Activated naive CD4-positive, alpha-beta T cell treated with anti-CD3 and anti-CD28 coated beads, Interleukin-2, amount 50 U/mL, for 24 hours (primary cell): Measurements from ENCODE around the gene TCF23.
"Not testable (repeated sequence)": the region's sequence is repeated elsewhere in the genome, so short reads cannot be mapped to it uniquely, and the experiment has no call there.

Experiments used
- H3K27ac Mint-ChIP-seq: one replicate; pipeline ENCODE4 v1.8.0; 2021; ENCODE audit warnings: mild to moderate bottlenecking, mixed read lengths
- H3K27me3 Mint-ChIP-seq: one replicate; pipeline ENCODE4 v1.8.0; 2021; ENCODE audit warnings: mixed read lengths
- H3K36me3 Mint-ChIP-seq: one replicate; pipeline ENCODE4 v1.8.0; 2021; ENCODE audit warnings: mixed read lengths
- H3K4me1 Mint-ChIP-seq: one replicate; pipeline ENCODE4 v1.8.0; 2021; ENCODE audit warnings: mixed read lengths
- H3K4me3 Mint-ChIP-seq: one replicate; pipeline ENCODE4 v1.8.0; 2021; ENCODE audit warnings: mild to moderate bottlenecking, mixed read lengths
- H3K9me3 Mint-ChIP-seq: one replicate; pipeline ENCODE4 v1.8.0; 2021; ENCODE audit warnings: mixed read lengths

The TCF23 gene

GRCh38 chr2:27164960-27165763, 16.4 kb downstream of the TCF23 start:
- Mint-ChIP-seq H3K9me3 (no peaks in the 10 kb centered on the region), H3K36me3 (no peaks in the 10 kb centered on the region), H3K27ac (no peak overlapping the region), H3K27me3 (peaks cover 2% of the 10 kb centered on the region), H3K4me1 (peaks cover 4% of the 10 kb centered on the region), H3K4me3 (no peak overlapping the region)

GRCh38 chr2:27170581-27171337, 22.0 kb downstream of the TCF23 start:
- H3K36me3 Mint-ChIP-seq, result no peaks in the 10 kb centered on the region
- H3K27ac Mint-ChIP-seq, result no peak overlapping the region
- peaks cover 7% of the 10 kb centered on the region for H3K27me3 Mint-ChIP-seq
- no peaks in the 10 kb centered on the region for H3K9me3 Mint-ChIP-seq
- peaks cover 8% of the 10 kb centered on the region for H3K4me1 Mint-ChIP-seq
- peak overlapping the region; percentile 45 for H3K4me3 Mint-ChIP-seq

- Mint-ChIP-seq H3K9me3 (no peaks in the 10 kb centered on the region), H3K4me3 (no peak overlapping the region), H3K4me1 (peaks cover 8% of the 10 kb centered on the region), H3K27ac (no peak overlapping the region), H3K27me3 (peaks cover 7% of the 10 kb centered on the region), H3K36me3 (no peaks in the 10 kb centered on the region)
Measured at GRCh38 chr2:27171351-27171848, 22.6 kb downstream of the TCF23 start.

- Mint-ChIP-seq H3K9me3 (no peaks in the 10 kb centered on the region), H3K4me1 (peaks cover 4% of the 10 kb centered on the region), H3K36me3 (no peaks in the 10 kb centered on the region), H3K27me3 (peaks cover 14% of the 10 kb centered on the region), H3K4me3 (no peak overlapping the region), H3K27ac (no peak overlapping the region)
Measured at GRCh38 chr2:27174638-27175037, 25.8 kb downstream of the TCF23 start.

GRCh38 chr2:27175330-27175729, 26.5 kb downstream of the TCF23 start:
- H3K4me1 Mint-ChIP-seq, result peaks cover 4% of the 10 kb centered on the region
- H3K27ac Mint-ChIP-seq, result no peak overlapping the region
- no peak overlapping the region for H3K4me3 Mint-ChIP-seq
- peaks cover 16% of the 10 kb centered on the region for H3K27me3 Mint-ChIP-seq
- no peaks in the 10 kb centered on the region for H3K9me3 Mint-ChIP-seq
- H3K36me3 Mint-ChIP-seq, result no peaks in the 10 kb centered on the region

GRCh38 chr2:27175781-27176180, 27.0 kb downstream of the TCF23 start:
- not testable (repeated sequence) for H3K27ac Mint-ChIP-seq, H3K36me3 Mint-ChIP-seq, H3K9me3 Mint-ChIP-seq, H3K4me1 Mint-ChIP-seq, H3K4me3 Mint-ChIP-seq
- peaks cover 17% of the 10 kb centered on the region for H3K27me3 Mint-ChIP-seq

GRCh38 chr2:27177441-27178351, 28.9 kb downstream of the TCF23 start:
- Mint-ChIP-seq H3K4me3 (no peak overlapping the region), H3K9me3 (no peaks in the 10 kb centered on the region), H3K4me1 (no peaks in the 10 kb centered on the region), H3K27me3 (peaks cover 18% of the 10 kb centered on the region), H3K27ac (no peak overlapping the region), H3K36me3 (no peaks in the 10 kb centered on the region)

GRCh38 chr2:27178469-27178868, 29.7 kb downstream of the TCF23 start:
- H3K27ac Mint-ChIP-seq, result no peak overlapping the region
- no peak overlapping the region for H3K4me3 Mint-ChIP-seq
- H3K27me3 Mint-ChIP-seq, result peaks cover 18% of the 10 kb centered on the region
- no peaks in the 10 kb centered on the region for H3K36me3 Mint-ChIP-seq
- no peaks in the 10 kb centered on the region for H3K4me1 Mint-ChIP-seq
- no peaks in the 10 kb centered on the region for H3K9me3 Mint-ChIP-seq

- no peaks in the 10 kb centered on the region for H3K4me1 Mint-ChIP-seq
- H3K27me3 Mint-ChIP-seq, result peaks cover 18% of the 10 kb centered on the region
- H3K27ac Mint-ChIP-seq, result no peak overlapping the region
- H3K36me3 Mint-ChIP-seq, result no peaks in the 10 kb centered on the region
- H3K4me3 Mint-ChIP-seq, result no peak overlapping the region
- H3K9me3 Mint-ChIP-seq, result no peaks in the 10 kb centered on the region
Measured at GRCh38 chr2:27179344-27180000, 30.7 kb downstream of the TCF23 start.

- Mint-ChIP-seq H3K36me3 (no peaks in the 10 kb centered on the region), H3K4me3 (no peak overlapping the region), H3K27me3 (peaks cover 20% of the 10 kb centered on the region), H3K27ac (no peak overlapping the region), H3K9me3 (no peaks in the 10 kb centered on the region), H3K4me1 (no peaks in the 10 kb centered on the region)
Measured at GRCh38 chr2:27182346-27182745, 33.5 kb downstream of the TCF23 start.

- Mint-ChIP-seq H3K27ac (no peak overlapping the region), H3K9me3 (no peaks in the 10 kb centered on the region), H3K27me3 (peaks cover 17% of the 10 kb centered on the region), H3K36me3 (no peaks in the 10 kb centered on the region), H3K4me3 (no peak overlapping the region), H3K4me1 (no peaks in the 10 kb centered on the region)
Measured at GRCh38 chr2:27184115-27184514, 35.3 kb downstream of the TCF23 start.

- H3K27me3 Mint-ChIP-seq, result peaks cover 9% of the 10 kb centered on the region
- no peaks in the 10 kb centered on the region for H3K36me3 Mint-ChIP-seq
- H3K9me3 Mint-ChIP-seq, result no peaks in the 10 kb centered on the region
- H3K27ac Mint-ChIP-seq, result no peak overlapping the region
- H3K4me3 Mint-ChIP-seq, result no peak overlapping the region
- H3K4me1 Mint-ChIP-seq, result no peaks in the 10 kb centered on the region
Measured at GRCh38 chr2:27185331-27186026, 36.7 kb downstream of the TCF23 start.

GRCh38 chr2:27186613-27187345, 38.0 kb downstream of the TCF23 start:
- no peaks in the 10 kb centered on the region for H3K36me3 Mint-ChIP-seq
- no peaks in the 10 kb centered on the region for H3K9me3 Mint-ChIP-seq
- no peaks in the 10 kb centered on the region for H3K4me1 Mint-ChIP-seq

GRCh38 chr2:27189989-27190388, 41.2 kb downstream of the TCF23 start:
- H3K4me3 Mint-ChIP-seq, result no peak overlapping the region
- H3K36me3 Mint-ChIP-seq, result no peaks in the 10 kb centered on the region
- H3K27me3 Mint-ChIP-seq, result peaks cover 2% of the 10 kb centered on the region
- H3K9me3 Mint-ChIP-seq, result no peaks in the 10 kb centered on the region
- H3K4me1 Mint-ChIP-seq, result no peaks in the 10 kb centered on the region
- H3K27ac Mint-ChIP-seq, result no peak overlapping the region

More at GRCh38 chr2:27186613-27187345, 38.0 kb downstream of the TCF23 start:
- H3K27me3 Mint-ChIP-seq, result peaks cover 5% of the 10 kb centered on the region
- no peak overlapping the region for H3K27ac Mint-ChIP-seq
- H3K4me3 Mint-ChIP-seq, result no peak overlapping the region
